H1 (cell line): ENCODE data around the gene EML5. TPM values are rescaled to one million over a fixed set of nuclear protein-coding genes. Genes with fewer than 3 reads are reported as not detected.

Experiments used
- CEBPB ChIP-seq: IDR thresholded peaks from 2 replicates; pipeline ENCODE4 v1.6.1; 2012; ENCODE audit warnings: low read depth, low read length
- CHD2 ChIP-seq: IDR thresholded peaks from 2 replicates; pipeline ENCODE4 v1.6.1; 2012; ENCODE audit warnings: low read length, improper control_type of control experiment
- HDAC2 ChIP-seq, 2 experiments: fragments of 300-600 bp in 1 of 2; sonication (generic) in 1 of 2; IDR thresholded peaks; 2 replicates each; pipeline ENCODE4 v1.6.1; 2011 to 2012; ENCODE audit warnings: low read depth in 2 of 2, low read length in 2 of 2, mild to moderate bottlenecking in 2 of 2, moderate library complexity in 2 of 2, borderline replicate concordance in 1 of 2, inconsistent platforms in 1 of 2
- RFX5 ChIP-seq: IDR thresholded peaks from 2 replicates; pipeline ENCODE4 v1.6.1; 2011; ENCODE audit warnings: low read depth, low read length, improper control_type of control experiment, borderline replicate concordance
- SIRT6 ChIP-seq: IDR thresholded peaks from one replicate; pipeline ENCODE4 v1.7.1; 2012; ENCODE audit warnings: low read length, inconsistent platforms
- TBP ChIP-seq: IDR thresholded peaks from 2 replicates; pipeline ENCODE4 v1.6.1; 2011; ENCODE audit warnings: low read depth, low read length, improper control_type of control experiment
- polyA plus RNA-seq, 7 experiments: library from polyadenylated mRNA; depleted of rRNA in 3 of 7; stranded (reverse) in 5 of 7; unstranded in 2 of 7; fragments of >200 nt in 5 of 7; fragments of 200-250 nt in 2 of 7; gene quantifications; 1 replicate in 5 of 7; 2 replicates in 1 of 7; 4 replicates in 1 of 7; pipeline versions ENCODE4 v1.2.1 to v1.2.3, GENCODE V29; 2011 to 2013; ENCODE audit warnings: missing spikeins in 2 of 7, mixed read lengths in 2 of 7
- total RNA-seq: library from RNA; stranded (reverse); fragmentation: NEBNext Ultra II Directional; extraction: Animal tissue kit (Norgen Biotek cat#: 25700); gene quantifications from 2 replicates; pipeline ENCODE4 v1.2.1, GENCODE V29; 2021

EML5 gene
- total and polyA plus RNA-seq, 2 of the 8 experiments (the other 6 are each of a cell fraction or from before 2014, with no cell fraction given) = 0.39 to 0.88 TPM

DNA sequence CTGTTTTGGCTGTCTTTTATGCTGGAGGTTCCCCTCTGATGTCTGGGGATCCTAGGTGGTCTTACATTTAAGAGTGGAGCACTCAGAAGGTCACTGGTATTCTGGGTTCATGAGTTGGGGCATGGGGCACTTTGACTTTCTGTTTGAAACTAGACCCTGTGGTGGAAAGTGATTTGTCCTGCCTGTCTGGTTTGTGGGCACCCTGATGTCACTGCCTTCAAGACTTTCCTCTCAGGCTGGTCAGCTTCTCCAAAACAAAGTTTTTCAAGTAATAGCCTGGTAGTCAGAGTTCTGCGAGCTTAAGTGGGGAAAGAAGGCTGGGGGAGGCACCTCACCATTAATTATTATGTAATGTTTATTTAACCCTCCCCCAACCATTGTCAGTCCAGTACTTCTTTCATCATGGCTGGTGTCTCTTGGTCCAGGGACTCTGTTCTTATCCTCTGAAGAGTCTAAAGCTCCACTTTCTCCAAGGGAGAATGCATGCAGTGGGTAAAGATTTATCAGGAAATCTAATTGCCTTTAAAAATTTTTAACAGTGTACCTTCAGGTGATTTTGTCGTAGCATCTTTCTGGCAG lies 194.6 kb downstream of the EML5 start (continued):
- TF ChIP-seq SIRT6 = no peak
- no peak for TF ChIP-seq RFX5
- no peak for TF ChIP-seq CHD2
- TF ChIP-seq HDAC2 (IDR thresholded peaks at IDR 0.05; ENCODE audit: borderline replicate concordance in 1 of 2, low read depth in 2 of 2, low read length in 2 of 2) = no peak
- no peak for TF ChIP-seq CEBPB
- no peak for TF ChIP-seq TBP
